Neural progenitor cell (in vitro differentiated cells): ENCODE results near the gene ILKAP. TPM values are rescaled to one million over a fixed set of nuclear protein-coding genes. Genes with fewer than 3 reads are reported as not detected.
A peak's percentile ranks its signal among the peaks of the same experiment; 100 is the strongest.

ENCODE experiments used
- DNase-seq: peaks from one replicate; pipeline ENCODE4 v3.0.0-alpha.2; 2016; ENCODE audit warnings: low spot score
- H2AFZ ChIP-seq: fragments of 200-600 bp; sonication (generic); replicated peaks from 2 replicates; pipeline ENCODE4 v1.6.1; 2016; ENCODE audit warnings: antibody characterized with exemption
- H3F3A ChIP-seq: fragments of 200-600 bp; sonication (generic); 2 replicates; pipeline ENCODE4 v1.6.1; 2016; ENCODE audit warnings: antibody characterized with exemption, low read depth
- H3K27ac ChIP-seq: fragments of 200-600 bp; sonication (generic); 2 replicates; pipeline ENCODE4 v1.5.1; 2016; ENCODE audit warnings: mild to moderate bottlenecking
- H3K27me3 ChIP-seq: fragments of 200-600 bp; sonication (generic); 2 replicates; pipeline ENCODE4 v1.6.1; 2016; ENCODE audit warnings: mild to moderate bottlenecking, moderate library complexity
- H3K36me3 ChIP-seq: fragments of 200-600 bp; sonication (generic); 2 replicates; pipeline ENCODE4 v1.5.1; 2016
- H3K4me1 ChIP-seq: fragments of 200-600 bp; sonication (generic); 2 replicates; pipeline ENCODE4 v1.6.1; 2016; ENCODE audit warnings: mixed run types
- H3K4me2 ChIP-seq: fragments of 200-600 bp; sonication (generic); 2 replicates; pipeline ENCODE4 v1.6.1; 2016
- H3K4me3 ChIP-seq: fragments of 200-600 bp; sonication (generic); 2 replicates; pipeline ENCODE4 v1.5.1; 2016
- H3K79me2 ChIP-seq: fragments of 200-600 bp; sonication (generic); 2 replicates; pipeline ENCODE4 v1.6.1; 2016; ENCODE audit warnings: low read depth
- H3K9ac ChIP-seq: fragments of 200-600 bp; sonication (generic); 2 replicates; pipeline ENCODE4 v1.6.1; 2016
- H3K9me3 ChIP-seq: fragments of 200-600 bp; sonication (generic); 2 replicates; pipeline ENCODE4 v1.5.1; 2016; ENCODE audit warnings: low read depth
- H4K20me1 ChIP-seq: fragments of 200-600 bp; sonication (generic); 2 replicates; pipeline ENCODE4 v1.6.1; 2016; ENCODE audit warnings: low read depth
- H3K27ac Mint-ChIP-seq: 3 replicates; pipeline ENCODE4 v1.8.0; 2021; ENCODE audit warnings: mixed read lengths
- H3K27me3 Mint-ChIP-seq: 2 replicates; pipeline ENCODE4 v1.8.0; 2022; ENCODE audit warnings: low read depth, mild to moderate bottlenecking, inconsistent platforms, moderate library complexity, mixed read lengths; ENCODE audit not compliant: insufficient read depth
- H3K36me3 Mint-ChIP-seq: 3 replicates; pipeline ENCODE4 v1.8.0; 2021; ENCODE audit warnings: mixed read lengths
- H3K4me1 Mint-ChIP-seq: 3 replicates; pipeline ENCODE4 v1.8.0; 2021; ENCODE audit warnings: mixed read lengths
- H3K4me3 Mint-ChIP-seq: 3 replicates; pipeline ENCODE4 v1.8.0; 2021; ENCODE audit warnings: mild to moderate bottlenecking, moderate library complexity, mixed read lengths
- H3K9me3 Mint-ChIP-seq: 3 replicates; pipeline ENCODE4 v1.8.0; 2020; ENCODE audit warnings: mixed read lengths
- EZH2 ChIP-seq: fragments of 200-600 bp; sonication (generic); IDR thresholded peaks from 2 replicates; pipeline ENCODE4 v1.6.1; 2017; ENCODE audit warnings: antibody characterized with exemption, mild to moderate bottlenecking, moderate library complexity
- EZH2phosphoT487 ChIP-seq: fragments of 200-600 bp; sonication (generic); IDR thresholded peaks from 2 replicates; pipeline ENCODE4 v1.6.1; 2017; ENCODE audit warnings: antibody characterized with exemption
- total RNA-seq: library from RNA; depleted of rRNA; stranded (reverse); fragments of >200 nt; gene quantifications from 2 replicates; pipeline ENCODE4 v1.2.3, GENCODE V29; 2015; ENCODE audit warnings: low replicate concordance
- TF ChIP-seq, protein P1 (sequence below): fragments of 200-600 bp; sonication (generic); IDR thresholded peaks from 2 replicates; pipeline ENCODE4 v1.5.1; 2017; ENCODE audit warnings: antibody characterized with exemption, mild to moderate bottlenecking

The ILKAP gene
- total RNA-seq, 1 donor from 2014 or later = 19.0 TPM

DNA sequence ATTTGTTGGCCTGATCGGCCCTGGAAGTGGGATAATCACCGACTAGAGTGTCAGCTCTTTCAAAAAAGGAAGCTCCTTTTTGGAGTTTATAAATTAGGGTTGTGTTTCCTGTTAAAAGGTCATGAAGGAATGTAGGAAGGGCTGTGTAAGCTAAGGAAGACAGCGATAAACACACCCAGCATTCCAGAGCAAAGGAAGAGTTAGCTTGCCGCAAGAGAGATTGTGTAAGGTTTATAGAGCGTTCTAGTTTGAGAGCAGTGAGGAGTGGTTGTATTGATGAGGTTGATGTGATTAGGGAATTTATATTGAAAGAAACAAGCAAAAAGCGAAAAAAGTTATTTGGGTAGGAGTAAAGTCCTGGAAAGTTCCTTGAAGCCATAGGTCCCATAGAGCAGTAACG lies 3.5 kb upstream of the ILKAP start:
- Histone ChIP-seq H3K36me3 (no peaks in the 10 kb centered on the region), H3F3A (peaks cover 14% of the 10 kb centered on the region), H3K4me2 (no peak overlapping the region), H3K9ac (no peak overlapping the region), H3K27ac (no peak overlapping the region), H3K79me2 (peaks cover 12% of the 10 kb centered on the region), H3K27me3 (peaks cover 30% of the 10 kb centered on the region), H4K20me1 (peaks cover 10% of the 10 kb centered on the region), H3K4me1 (no peaks in the 10 kb centered on the region), H2AFZ (no peak overlapping the region), H3K4me3 (no peak overlapping the region), H3K9me3 (no peaks in the 10 kb centered on the region)
- TF ChIP-seq EZH2 = no peak
- TF ChIP-seq, protein P1, sequence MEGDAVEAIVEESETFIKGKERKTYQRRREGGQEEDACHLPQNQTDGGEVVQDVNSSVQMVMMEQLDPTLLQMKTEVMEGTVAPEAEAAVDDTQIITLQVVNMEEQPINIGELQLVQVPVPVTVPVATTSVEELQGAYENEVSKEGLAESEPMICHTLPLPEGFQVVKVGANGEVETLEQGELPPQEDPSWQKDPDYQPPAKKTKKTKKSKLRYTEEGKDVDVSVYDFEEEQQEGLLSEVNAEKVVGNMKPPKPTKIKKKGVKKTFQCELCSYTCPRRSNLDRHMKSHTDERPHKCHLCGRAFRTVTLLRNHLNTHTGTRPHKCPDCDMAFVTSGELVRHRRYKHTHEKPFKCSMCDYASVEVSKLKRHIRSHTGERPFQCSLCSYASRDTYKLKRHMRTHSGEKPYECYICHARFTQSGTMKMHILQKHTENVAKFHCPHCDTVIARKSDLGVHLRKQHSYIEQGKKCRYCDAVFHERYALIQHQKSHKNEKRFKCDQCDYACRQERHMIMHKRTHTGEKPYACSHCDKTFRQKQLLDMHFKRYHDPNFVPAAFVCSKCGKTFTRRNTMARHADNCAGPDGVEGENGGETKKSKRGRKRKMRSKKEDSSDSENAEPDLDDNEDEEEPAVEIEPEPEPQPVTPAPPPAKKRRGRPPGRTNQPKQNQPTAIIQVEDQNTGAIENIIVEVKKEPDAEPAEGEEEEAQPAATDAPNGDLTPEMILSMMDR = no peak
- no peak for TF ChIP-seq EZH2phosphoT487
- peaks cover 9% of the 10 kb centered on the region for H3K36me3 Mint-ChIP-seq
- H3K27me3 Mint-ChIP-seq = no peaks in the 10 kb centered on the region
- H3K27ac Mint-ChIP-seq = no peak overlapping the region
- H3K4me1 Mint-ChIP-seq = peaks cover 9% of the 10 kb centered on the region
- DNase-seq = no peak
- peaks cover 4% of the 10 kb centered on the region for H3K9me3 Mint-ChIP-seq
- H3K4me3 Mint-ChIP-seq = no peak overlapping the region

DNA sequence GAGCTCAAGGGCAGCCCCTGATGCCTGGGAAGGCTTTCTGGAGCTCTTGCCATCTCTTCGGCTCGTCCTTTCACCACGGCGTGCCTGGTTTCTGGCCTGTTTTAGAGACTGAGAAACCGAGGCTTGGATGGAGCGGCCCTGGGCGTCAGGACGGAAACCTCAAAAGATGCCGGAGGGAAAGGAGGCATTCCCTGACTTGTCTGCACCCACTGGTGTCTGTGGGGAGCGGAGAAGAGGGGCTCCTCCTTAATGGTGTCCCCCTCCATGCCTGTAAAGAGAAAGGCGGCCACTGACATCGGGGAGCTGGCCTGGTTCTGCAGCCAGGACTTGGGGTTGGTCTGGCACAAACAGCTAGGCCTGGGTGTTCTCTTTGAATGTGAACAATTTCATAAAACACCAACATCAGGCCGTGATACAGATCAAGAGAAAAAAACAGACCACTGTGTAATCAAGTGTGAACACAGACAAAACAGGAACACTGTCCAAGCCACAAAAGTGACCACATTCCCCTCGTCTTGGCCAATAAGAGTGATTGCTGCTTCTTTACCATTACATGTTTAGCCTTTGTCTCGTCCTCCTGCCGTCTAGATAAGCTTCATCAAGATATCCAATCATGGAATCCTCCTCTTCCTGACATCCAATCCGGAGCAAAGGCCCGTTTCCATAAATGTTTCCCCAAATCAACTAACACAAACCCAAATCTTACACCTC lies 633 bp upstream of the ILKAP start:
- H3K4me3 Mint-ChIP-seq = peak overlapping the region; percentile 90
- H3K27ac ChIP-seq = no peak overlapping the region
- H3K36me3 ChIP-seq = no peaks in the 10 kb centered on the region
- peaks cover 40% of the 10 kb centered on the region for H3K79me2 ChIP-seq
- H3K4me2 ChIP-seq = peak overlapping the region; percentile 95
- peaks cover 7% of the 10 kb centered on the region for H3K27me3 ChIP-seq
- no peak for DNase-seq
- TF ChIP-seq, protein P1 = no peak
- no peak for TF ChIP-seq EZH2phosphoT487
- TF ChIP-seq EZH2 = no peak
- peaks cover 14% of the 10 kb centered on the region for H3F3A ChIP-seq
- peak overlapping the region; percentile 76 for H3K27ac Mint-ChIP-seq
- no peaks in the 10 kb centered on the region for H3K4me1 ChIP-seq
- no peaks in the 10 kb centered on the region for H3K9me3 ChIP-seq
- H3K9me3 Mint-ChIP-seq = peaks cover 4% of the 10 kb centered on the region
- H3K36me3 Mint-ChIP-seq = peaks cover 11% of the 10 kb centered on the region
- H3K4me3 ChIP-seq = peak overlapping the region; percentile 90
- H3K9ac ChIP-seq = no peak overlapping the region
- H3K4me1 Mint-ChIP-seq = peaks cover 23% of the 10 kb centered on the region
- peaks cover 39% of the 10 kb centered on the region for H4K20me1 ChIP-seq
- H3K27me3 Mint-ChIP-seq = no peaks in the 10 kb centered on the region
- H2AFZ ChIP-seq = peak overlapping the region; percentile 58

DNA sequence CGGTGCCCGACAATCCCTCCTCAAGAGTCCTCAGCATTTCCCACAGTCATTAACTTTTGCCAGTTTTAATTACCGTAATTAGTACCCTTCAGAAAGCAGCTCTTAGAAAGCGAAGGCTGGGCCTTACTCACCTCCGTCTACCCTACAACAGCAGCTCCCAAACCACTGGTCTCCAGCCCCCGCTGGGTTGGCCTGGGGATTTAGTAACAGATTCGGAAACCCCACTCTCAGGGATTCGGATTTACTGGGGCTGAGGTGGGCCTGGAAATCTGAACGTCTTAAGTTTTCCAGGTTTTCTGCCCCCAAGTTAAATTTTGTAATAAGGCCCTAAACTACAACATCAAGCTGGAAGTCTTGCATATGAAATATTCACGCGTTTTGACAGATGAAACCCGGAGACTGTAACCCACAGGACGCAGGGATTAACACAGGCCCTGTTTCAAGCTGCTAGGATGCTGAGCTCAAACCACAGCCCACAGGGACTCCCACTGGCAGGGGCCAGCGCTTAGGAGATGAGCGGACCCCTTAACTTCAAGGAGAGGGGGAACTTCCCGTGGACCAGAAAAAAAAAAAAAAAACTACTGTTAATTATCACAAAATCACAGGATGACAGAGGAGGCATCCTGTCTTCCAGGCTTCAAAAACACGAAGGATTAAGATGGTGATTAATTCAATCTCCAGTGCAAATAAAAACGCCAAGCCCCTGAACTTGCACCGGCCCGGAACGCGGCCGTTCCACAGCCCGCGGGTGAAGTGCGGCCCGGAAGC lies 985 bp downstream of the ILKAP start:
- H3K4me2 ChIP-seq = peak overlapping the region; percentile 95
- no peak overlapping the region for H2AFZ ChIP-seq
- peaks cover 54% of the 10 kb centered on the region for H4K20me1 ChIP-seq
- Mint-ChIP-seq H3K9me3 (peaks cover 4% of the 10 kb centered on the region), H3K27me3 (no peaks in the 10 kb centered on the region), H3K4me3 (peak overlapping the region; percentile 90), H3K36me3 (peaks cover 17% of the 10 kb centered on the region), H3K4me1 (peaks cover 23% of the 10 kb centered on the region), H3K27ac (peak overlapping the region; percentile 86)
- H3K27ac ChIP-seq = no peak overlapping the region
- peak overlapping the region; percentile 75 for H3K9ac ChIP-seq
- H3F3A ChIP-seq = peaks cover 14% of the 10 kb centered on the region
- H3K79me2 ChIP-seq = peaks cover 57% of the 10 kb centered on the region
- DNase-seq = peak; percentile 68
- no peaks in the 10 kb centered on the region for H3K4me1 ChIP-seq
- TF ChIP-seq, protein P1 = no peak
- TF ChIP-seq EZH2 (peak; percentile 45), EZH2phosphoT487 (no peak)
- H3K27me3 ChIP-seq = no peaks in the 10 kb centered on the region
- H3K36me3 ChIP-seq = no peaks in the 10 kb centered on the region
- H3K9me3 ChIP-seq = no peaks in the 10 kb centered on the region
- peak overlapping the region; percentile 90 for H3K4me3 ChIP-seq
